GM18870 (cell line): ENCODE results near the gene RNU1-3.
"Not testable (repeated sequence)": the region's sequence is repeated elsewhere in the genome, so short reads cannot be mapped to it uniquely, and the experiment has no call there.

ENCODE experiments used
- ATAC-seq: cut with Tn5 transposase; IDR thresholded peaks from one replicate; pipeline ENCODE4 v1.9.1; 2021; ENCODE audit warnings: moderate library complexity; ENCODE audit not compliant: unreplicated experiment

Gene RNU1-3

DNA sequence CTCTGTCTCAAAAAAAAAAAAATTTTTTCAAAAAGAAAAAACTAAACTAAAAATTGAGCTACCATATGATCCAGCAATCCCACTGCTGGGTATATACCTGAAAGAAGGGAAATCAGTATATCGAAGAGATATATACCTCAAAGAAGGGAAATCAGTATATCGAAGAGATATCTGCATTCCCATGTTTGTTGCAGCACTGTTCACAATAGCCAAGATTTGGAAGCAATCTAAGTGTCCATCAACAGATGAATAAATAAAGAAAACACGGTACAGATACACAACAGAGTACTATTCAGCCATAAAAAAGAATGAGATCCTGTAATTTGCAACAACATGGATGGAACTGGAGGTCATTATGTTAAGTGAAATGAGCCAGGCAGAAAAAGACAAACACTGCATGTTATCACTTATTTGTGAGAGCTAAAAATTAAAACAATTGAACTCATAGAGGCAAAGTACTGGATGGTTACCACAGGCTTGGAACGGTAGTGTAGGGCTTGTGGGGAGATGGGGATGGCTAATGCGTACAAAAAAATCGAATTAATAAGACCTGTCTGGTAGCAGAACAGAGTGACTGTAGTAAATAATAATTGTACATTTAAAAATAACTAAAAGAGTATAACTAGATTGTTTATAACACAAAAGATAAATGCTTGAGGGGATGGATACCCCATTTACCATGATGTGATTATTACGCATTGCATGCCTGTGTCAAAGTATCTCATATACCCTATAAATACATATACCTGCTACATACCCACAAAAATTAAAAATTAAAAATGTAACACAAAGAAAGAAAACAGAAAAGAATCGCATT, 25.4 kb downstream of the RNU1-3 start:
- not testable (repeated sequence) for ATAC-seq

DNA sequence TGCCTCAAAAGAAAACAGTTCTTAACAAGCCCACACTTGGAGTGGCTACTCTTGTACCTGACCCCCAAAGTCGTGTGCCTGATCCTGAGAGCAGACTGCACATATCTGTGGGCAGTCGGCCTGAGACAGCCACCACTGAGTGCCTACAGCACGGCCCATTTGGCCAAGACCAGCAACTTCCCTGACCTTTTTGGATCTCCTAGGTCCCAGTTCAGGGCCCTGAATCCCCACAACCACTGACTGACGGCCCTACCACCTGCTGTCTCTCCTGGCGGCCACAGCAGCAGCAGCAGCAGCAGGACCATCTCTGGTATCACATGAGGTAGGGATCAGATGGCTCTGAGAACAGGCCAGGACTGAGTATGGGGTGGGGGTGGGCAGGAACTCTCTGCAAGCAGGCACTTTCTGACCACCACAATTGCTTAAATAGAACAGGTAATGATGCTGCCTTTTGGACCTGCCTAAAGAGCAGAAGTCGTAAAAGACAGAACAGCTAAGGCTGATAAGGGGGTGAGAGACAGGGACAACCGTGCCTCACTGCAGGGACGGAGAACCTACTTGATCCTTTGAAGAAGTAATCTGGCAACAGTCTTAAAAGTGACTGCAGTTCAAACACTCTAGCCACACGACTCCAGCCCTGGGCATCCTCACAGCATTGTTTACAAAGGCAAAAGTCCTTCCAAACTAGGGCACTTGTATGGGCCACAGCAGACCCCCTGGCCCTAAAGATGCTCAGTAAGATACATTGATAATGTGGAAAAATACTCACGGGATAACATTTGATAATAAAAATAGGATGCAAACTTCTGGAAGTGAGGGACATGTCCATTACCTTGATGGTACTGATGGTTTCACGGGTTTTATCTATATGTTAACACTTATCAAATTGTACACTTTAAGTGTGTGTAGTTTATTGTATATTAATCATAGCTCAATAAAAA, 27.4 kb downstream of the RNU1-3 start:
- not testable (repeated sequence) for ATAC-seq

DNA sequence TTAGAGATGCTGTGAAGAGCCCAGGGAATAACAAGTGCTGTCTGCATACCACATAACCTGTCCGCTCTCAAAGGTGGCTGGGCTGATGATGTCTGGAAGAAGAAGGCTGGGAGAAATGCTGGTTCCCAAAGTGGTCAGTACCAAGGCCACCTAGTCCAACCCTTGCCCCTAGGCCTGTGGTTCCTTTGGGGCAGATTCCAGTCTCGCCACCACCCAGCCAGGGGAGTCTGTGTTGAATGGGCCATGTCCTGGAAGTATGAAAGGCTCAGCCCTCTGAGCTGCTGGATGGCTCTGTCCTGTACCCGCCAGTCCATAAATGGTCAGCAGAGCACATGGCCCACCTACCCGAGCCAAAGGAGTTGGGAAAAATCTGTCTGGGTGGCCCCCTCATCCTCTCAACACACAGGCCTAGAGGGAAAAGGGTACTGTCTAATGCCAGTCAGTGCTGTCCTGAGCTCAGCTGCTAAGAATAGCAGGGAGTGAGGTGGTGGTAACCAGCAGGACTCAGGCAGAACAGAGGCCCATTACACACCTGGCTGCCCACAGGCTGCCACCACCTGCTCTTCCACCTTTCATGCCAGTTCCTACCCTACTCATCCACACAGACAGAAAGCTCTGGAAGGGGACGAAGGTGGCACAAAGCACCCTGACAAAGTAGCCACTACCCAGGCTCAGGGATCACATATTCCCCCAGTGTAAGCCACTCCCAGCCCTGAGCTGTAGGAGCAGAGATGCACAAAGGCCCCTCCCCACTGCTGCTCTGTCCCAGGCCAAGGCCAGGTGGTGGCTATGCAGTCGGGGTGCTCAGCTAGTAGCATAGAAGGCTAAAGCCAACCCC, 28.6 kb downstream of the RNU1-3 start:
- ATAC-seq, result not testable (repeated sequence)

DNA sequence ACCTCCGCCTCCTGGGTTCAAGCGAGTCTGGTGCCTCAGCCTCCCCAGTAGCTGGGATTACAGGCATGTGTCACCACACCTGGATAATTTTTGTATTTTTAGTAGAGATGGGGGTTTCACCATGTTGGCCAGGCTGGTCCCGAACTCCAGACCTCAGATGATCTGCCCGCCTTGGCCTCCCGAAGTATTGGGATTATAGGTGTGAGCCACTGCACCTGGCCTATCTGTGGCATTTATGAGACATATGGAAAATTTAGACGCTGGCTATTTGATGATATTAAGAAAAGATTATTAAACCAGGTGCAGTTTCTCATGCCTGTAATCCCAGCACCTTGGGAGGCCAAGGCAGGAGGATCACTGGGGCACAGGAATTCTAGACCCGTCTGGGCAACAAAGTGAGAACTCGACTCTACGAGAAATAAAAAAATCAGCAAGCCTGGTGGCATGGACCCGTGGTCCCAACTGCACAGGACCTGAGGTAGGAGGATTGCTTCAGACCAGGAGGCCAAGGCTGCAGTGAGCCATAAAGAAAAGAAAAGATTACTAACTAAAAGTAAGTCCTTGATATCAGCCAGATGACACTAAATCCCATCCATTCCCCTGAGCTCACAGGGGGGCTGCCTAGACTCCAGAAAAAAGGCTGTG, 30.1 kb downstream of the RNU1-3 start:
- not testable (repeated sequence) for ATAC-seq

DNA sequence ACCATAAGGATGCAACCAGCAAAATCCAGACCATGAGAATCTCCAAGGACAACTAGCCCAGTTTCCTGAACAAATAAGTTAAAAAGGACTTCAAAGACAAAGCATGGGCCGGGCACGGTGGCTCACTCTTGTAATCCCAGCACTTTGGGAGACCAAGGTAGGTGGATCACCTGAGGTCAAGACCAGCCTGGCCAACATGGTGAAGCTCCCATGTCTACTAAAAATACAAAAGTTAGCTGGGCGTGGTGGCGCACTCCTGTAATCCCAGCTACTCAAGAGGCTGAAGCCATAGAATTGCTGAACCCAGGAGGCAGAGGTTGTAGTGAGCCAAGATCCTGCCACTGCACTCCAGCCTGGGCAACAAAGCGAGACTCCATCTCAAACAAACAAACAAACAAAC, 30.8 kb downstream of the RNU1-3 start:
- ATAC-seq, result not testable (repeated sequence)

DNA sequence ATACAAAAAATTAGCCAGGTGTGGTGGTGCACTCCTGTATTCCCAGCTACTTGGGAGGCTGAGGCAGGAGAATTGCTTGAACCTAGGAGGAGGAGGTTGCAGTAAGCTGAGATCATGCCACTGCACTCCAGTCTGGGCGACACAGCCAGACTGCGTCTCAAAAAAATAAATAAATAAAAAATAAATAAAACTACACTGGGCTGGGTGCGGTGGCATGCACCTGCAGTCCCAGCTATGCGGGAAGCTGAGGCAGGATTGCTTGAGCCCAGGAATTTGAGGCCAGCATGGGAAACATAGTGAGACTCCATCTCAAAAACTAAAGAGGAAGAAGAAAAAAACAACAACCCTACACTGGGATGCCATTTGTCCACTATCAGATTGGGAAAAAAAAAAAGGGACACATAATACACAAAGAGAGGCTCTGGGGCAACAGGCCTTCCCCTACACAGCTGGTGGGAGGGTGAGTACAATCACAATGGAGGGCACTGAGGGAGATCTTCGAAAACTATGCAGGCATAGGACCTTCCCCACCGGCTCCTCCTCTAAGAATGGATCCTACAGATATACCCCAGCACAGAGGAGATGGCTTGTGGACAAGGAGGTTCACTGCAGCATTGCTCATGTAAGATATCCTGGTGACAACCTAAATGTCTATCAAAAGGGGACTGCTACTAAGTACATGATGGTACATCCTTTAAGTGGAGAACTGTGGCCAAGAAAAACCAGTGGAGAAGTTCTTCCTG, 33.0 kb downstream of the RNU1-3 start:
- ATAC-seq, result not testable (repeated sequence)

DNA sequence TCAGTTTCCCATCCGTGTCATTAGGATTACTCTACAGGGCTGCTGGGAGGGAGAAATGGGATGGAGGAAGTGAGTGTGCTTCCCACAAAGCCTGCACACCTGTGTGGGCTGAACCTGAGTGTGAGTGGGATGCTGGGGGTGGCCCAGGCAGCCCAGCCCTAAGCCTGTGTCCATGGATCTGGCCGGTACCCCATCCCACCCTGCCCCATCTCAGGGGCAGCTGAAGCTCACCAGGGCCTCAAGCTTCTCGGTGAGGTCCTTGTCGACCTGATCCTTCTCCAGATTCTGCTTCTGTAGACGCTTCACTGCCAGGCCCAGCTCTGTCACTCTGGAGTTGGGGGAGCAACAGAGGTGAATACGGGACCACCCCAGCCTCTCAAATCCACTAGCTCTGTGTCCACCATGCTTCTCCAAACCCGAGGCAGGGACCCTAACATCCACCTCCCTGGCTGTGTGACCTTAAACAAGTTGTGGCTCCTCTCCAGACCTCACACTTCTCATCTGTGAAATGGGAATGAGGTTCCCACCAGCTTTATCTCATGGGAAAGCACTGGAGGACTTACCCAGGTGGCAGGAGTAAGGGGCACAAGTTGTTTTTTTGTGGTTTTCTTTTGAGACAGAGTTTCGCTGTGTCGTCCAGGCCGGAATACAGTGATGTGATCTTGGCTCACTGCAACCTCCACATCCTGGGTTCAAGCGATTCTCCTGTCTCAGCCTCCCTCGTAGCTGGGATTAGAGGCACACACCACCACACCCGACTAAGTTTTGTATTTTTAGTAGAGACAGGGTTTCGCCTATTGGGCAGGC, 34.5 kb downstream of the RNU1-3 start:
- not testable (repeated sequence) for ATAC-seq

DNA sequence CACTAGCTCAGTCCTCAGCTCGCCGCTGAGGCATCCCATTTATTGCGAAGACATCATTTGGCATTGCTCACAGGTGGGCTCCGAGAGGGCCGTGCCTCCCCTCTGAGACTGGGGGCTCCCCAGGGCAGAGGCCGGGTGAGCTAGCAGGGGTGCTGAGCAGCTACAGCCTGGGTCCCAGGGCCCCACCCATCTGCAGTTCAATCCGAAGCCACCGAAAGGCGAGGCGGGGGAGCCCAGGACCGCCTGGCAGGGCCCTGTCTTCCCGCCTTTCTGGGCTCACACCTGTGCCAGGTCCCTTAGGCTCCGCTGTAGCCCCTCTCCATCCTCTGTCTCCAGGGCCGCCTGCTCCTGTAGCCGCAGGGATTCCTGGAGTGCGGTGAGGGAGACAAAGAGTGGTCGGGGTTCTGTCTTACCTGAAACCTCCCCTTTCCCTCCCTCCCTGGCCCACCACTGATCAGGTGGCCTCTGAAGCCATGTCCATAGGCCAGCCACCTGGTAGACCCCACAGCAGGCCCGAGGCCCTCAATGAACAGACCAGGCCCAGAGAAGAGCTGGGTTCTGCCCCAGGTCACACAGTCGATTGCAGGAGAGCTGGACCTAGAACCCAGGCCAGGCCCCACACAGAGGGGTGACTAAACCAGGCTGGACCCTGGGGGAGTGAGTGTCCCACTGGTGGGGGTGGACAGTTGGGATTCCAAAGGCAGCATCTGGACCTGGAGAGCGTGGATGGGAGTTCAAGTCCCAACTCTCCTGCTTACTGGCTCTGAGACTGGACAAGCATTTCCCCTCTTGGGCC, 35.3 kb downstream of the RNU1-3 start:
- no peak for ATAC-seq

DNA sequence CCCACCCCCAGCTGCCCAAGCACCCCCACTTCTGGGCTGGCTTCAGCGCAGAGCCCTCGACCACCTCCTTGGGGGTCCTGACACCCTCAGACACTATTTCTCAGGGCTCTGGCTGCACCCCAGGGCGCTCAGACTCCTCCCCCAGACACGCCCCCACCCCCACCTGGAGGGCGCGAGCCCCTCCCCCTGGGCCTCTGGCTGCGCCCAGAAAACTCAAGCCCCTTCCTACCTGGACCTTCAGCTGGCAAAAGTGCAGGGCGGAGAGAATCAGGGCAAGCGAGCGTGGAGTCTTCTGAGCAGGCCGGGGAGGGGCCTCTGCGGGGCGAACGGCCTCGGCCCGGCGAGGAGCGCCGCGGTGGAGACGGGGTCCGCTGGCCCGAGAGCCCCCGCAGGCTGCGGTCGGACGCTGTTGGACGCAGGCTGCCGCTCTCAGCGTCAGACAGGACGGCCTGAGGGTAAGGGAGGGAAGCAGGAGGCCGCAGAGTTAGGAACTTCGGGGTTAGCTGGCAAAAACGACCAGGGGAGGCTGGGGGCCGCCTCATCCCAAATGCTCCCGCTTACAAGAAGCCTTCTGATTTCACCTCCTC, 36.0 kb downstream of the RNU1-3 start:
- ATAC-seq, result no peak

DNA sequence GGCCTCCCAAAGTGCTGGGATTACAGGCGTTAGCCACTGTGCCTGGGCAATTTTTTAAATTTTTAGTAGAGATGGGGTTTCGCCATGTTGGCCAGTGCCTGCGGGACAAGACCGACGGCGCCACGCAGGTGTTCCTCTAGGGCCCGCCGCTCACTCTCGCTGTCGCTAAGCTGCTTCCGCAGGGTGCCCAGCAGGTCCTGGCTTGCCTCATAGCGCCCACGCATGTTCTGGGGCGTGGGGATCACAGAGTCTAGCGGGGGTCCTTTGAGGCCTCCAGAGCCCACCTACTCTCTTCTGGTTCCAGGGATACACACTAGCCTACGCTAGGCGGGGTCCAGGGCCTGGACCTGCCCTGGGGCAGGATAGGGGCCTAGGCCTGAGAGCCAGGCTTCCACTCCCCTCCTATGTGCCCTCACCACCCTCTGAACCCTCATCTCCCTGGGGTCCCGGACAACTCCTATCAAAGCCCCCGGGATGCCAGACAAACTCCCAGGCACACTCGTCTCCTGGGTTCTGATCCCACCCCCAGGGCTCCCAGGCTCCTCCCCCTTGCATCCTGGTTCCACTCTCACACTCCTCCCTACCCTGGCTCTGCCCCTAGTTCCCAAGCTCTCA, 36.7 kb downstream of the RNU1-3 start:
- not testable (repeated sequence) for ATAC-seq

DNA sequence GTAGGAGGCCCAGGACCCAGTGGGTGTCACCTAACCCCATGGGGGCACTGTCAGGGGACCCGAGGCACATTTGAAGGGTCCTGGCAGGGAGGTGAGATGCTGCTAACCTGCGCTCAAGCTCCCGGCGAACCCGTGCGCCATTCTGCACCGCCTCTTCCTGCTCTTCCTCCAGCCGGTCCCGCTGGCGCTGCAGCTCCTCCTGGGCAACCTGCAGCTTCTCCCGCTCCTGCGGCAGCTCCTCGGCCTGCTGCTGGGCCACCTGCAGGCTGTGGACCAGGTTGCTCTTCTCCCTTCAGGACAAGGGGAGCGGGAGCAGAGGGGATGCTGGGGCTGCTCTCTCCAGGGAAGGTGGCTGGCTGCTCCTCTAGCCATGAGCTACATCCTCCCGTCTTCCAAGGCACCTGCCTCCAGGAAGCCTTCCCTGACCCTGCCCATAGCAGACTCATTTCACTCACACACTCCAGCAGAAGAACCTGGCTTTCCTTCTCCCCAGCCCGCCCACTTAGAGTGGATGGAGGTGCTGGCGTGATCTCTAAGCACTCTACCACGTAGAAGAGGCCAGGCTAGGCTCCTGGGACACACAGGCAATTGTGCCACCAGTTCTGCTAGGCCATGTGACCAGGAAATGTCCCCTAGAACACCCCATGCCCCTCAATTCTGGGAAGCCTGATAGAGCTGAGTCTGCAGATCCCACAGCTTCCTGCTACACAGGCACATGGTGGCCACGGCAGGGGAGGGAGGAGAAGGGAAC, 38.2 kb downstream of the RNU1-3 start:
- no peak for ATAC-seq

DNA sequence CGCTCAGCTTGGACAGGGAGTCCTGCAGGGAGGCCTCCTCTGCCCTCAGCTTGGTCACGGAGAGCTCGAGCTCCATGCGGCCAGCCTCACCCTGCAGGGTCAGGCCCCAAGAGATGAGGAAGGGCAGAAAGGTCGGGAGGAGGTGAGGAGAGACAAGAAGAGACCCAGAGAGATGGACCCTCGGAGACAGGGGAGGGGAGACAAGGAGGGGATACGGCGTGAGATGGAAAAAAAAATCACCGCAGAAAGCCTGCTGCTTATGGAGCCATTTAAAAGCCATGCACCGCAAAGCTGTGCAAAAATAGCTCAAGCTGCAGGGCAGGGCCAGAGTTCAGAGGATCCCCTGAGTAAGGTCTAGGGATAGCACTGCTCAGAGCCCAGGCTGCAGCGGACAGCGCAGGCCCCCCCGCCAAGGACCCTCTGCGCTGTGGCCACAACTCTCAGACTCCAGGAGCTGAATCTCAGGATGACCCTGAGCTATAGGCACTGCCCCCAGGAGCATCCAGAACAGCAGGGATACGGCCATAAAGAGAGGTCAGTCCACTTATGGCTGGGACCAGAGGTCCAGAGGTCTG, 40.3 kb downstream of the RNU1-3 start:
- ATAC-seq, result not testable (repeated sequence)

DNA sequence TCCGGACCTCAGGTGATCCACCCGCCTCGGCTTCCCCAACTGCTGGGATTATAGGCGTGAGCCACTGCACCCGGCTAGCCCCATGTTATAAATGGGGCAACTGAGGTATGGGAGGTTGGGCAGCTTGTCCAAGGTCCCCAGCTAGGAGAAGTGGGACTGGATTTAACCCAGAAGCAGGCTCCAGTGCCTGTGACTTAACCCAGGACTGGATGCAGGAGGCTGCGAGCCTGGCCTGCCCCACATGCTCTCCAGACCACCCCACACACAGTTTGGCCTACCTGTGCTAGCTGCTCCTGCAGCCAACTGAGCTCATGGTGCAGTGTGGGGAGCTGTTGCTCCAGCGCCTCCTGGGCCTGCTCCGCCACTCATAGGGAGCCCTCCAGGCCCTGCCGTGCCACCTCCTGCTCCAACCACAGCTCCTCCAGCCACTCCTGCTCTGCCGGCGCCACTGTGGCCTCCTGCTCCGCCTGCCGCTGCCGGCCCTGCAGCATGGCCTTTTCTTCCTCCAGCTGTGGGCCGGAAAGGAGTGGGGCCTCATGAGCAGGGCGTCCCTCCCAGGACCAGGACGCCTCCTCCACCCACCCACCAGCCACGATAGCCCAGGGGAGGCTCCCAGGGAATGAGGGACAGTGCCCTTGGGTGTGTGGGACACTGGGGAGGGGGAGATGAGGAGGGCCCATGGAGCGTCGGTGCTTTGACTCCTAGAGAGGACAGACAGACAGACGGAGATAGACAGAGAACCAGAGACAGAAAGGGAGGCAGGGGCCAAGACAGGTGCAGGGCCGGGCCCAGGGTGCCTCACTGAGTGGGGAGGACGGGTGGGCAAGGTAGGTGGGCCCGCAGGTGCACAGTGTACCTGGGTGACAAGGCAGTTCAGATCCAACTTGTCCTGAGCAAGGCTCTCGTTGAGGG, 41.0 kb downstream of the RNU1-3 start:
- ATAC-seq, result no peak

DNA sequence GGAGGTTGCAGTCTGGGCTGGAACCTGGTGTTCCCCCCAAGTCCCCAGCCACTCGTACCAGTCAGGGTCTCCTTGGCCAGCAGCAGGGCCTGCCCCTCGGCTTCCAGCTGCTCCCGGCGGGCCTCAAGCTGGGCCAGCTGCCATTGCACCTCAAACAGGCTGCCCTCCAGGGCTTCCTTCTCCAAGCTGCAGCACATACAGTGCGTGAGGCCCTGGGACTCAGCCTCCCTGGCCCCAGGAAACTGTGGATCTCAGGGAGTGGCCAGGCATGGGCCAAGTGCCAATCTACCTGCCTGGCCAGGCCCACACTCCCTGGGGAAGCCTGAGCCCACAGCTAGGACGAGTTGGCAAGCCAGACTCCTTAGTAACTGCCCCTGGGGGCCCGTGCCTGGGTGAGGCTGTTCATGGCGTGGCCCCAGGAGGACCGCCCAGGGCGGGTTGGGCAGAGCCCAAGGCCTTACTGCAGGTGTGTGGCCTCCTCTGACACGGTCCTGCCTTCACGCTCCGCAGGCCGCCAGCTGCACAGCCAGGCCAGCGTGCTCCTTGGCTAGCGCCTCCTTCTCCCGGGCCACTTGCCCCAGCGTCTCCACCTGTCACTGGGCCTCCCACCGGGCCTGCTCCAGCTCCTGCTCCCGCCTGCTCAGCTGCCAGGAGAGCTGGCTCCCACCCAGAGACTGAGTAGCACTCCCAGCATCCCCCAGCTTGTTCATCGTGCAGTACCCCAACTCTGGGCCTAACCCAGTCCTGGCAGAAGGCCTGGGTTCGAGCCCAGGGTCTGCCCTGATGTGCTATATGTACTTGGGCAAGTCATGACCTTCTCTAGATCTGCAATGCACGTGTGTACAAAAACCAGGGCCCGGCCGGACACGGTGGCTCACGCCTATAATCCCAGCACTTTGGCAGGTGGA, 42.7 kb downstream of the RNU1-3 start:
- ATAC-seq, result not testable (repeated sequence)
